Endothelial cell of umbilical vein (primary cell): Measurements from ENCODE around the gene PRAC2. TPM values are rescaled to one million over a fixed set of nuclear protein-coding genes. Genes with fewer than 3 reads are reported as not detected.

Experiments used
- BruUV-seq: library from RNA; stranded (reverse); fragments of 400-500 nt; replicated peaks from 2 replicates; lab custom pipeline; 2021; lab: Mats Ljungman, UMichigan
- CTCF ChIA-PET: fragments of 300-600, 350-600 bp; sonication (Branson Sonifier 250); formaldehyde crosslinking; loops from one replicate; lab custom pipeline; 2021; ENCODE audit warnings: antibody characterized with exemption, inconsistent platforms; lab: Charles Lee
- POLR2A ChIA-PET: fragments of 300-600, 350-600 bp; sonication (Branson Sonifier 250); formaldehyde crosslinking; loops from one replicate; lab custom pipeline; 2021; ENCODE audit warnings: antibody characterized with exemption, inconsistent platforms; lab: Charles Lee
- DNase-seq: peaks from one replicate; pipeline ENCODE4 v3.0.0-alpha.2; 2011; ENCODE audit warnings: low read depth, low spot score
- FAIRE-seq: peaks from 2 replicates; lab custom pipeline; 2011; peaks lifted over from hg19 to GRCh38; lab: Jason Lieb, UNC
- H2AFZ ChIP-seq: 2 replicates; pipeline ENCODE4 v1.6.0; 2012; ENCODE audit warnings: low read depth, low read length, control low read depth, inconsistent platforms
- H3K27ac ChIP-seq: 2 replicates; pipeline ENCODE4 v1.5.1; 2011; ENCODE audit warnings: low read depth, mild to moderate bottlenecking, control low read depth, low read length, moderate library complexity; ENCODE audit not compliant: insufficient read depth
- H3K27me3 ChIP-seq, 2 experiments: 2 replicates each; pipeline versions ENCODE4 v1.6.0 to v1.6.1; 2011; ENCODE audit warnings: low read length in 2 of 2, mixed read lengths in 1 of 2; ENCODE audit not compliant: control insufficient read depth in 2 of 2, insufficient read depth in 2 of 2
- H3K36me3 ChIP-seq, 2 experiments: 2 replicates in 1 of 2; 3 replicates in 1 of 2; pipeline ENCODE4 v1.5.1; 2011; ENCODE audit warnings: low read length in 2 of 2, mild to moderate bottlenecking in 1 of 2, moderate library complexity in 1 of 2; ENCODE audit not compliant: control insufficient read depth in 2 of 2, insufficient read depth in 2 of 2; ENCODE audit errors: extremely low read depth in 1 of 2
- H3K4me1 ChIP-seq: 3 replicates; pipeline ENCODE4 v1.5.1; 2011; ENCODE audit warnings: mild to moderate bottlenecking, low read length; ENCODE audit not compliant: control insufficient read depth, insufficient read depth; ENCODE audit errors: extremely low read depth
- H3K4me2 ChIP-seq: 2 replicates; pipeline ENCODE4 v1.6.1; 2011; ENCODE audit warnings: low read length, control low read depth, mixed read lengths; ENCODE audit not compliant: insufficient read depth
- H3K4me3 ChIP-seq, 3 experiments: fragments of 200-600 bp in 1 of 3; sonication (generic), shearing (Covaris generic) in 1 of 3; replicated peaks in 1 of 3; 2 replicates each; pipeline ENCODE4 v1.5.1; 2011 to 2016; ENCODE audit warnings: control low read depth in 3 of 3, low read length in 3 of 3, mild to moderate bottlenecking in 2 of 3, inconsistent platforms in 1 of 3, low read depth in 1 of 3, moderate library complexity in 1 of 3; ENCODE audit not compliant: insufficient read depth in 1 of 3
- H3K79me2 ChIP-seq: 2 replicates; pipeline ENCODE4 v1.6.0; 2012; ENCODE audit warnings: low read length, inconsistent platforms; ENCODE audit not compliant: control insufficient read depth, insufficient read depth
- H3K9ac ChIP-seq: replicated peaks from 2 replicates; pipeline ENCODE3; 2011; ENCODE audit warnings: low read length, control low read depth; ENCODE audit not compliant: insufficient read depth; ENCODE audit errors: extremely low read depth
- H3K9me1 ChIP-seq: replicated peaks from 3 replicates; pipeline ENCODE4 v1.6.0; 2011; ENCODE audit warnings: mild to moderate bottlenecking, low read length; ENCODE audit not compliant: control insufficient read depth, insufficient read depth; ENCODE audit errors: extremely low read depth
- H3K9me3 ChIP-seq: replicated peaks from 2 replicates; pipeline ENCODE4 v1.5.1; 2012; ENCODE audit warnings: low read length, inconsistent platforms; ENCODE audit not compliant: control insufficient read depth, insufficient read depth
- H4K20me1 ChIP-seq: replicated peaks from 2 replicates; pipeline ENCODE3; 2011; ENCODE audit warnings: mild to moderate bottlenecking, low read length; ENCODE audit not compliant: control insufficient read depth, insufficient read depth; ENCODE audit errors: extremely low read depth
- CTCF ChIP-seq, 2 donors: IDR thresholded peaks; 1 replicate in 1 of 2; 2 replicates in 1 of 2; pipeline ENCODE4 v1.5.1; 2011; ENCODE audit warnings: low read length in 2 of 2, mild to moderate bottlenecking in 2 of 2, moderate library complexity in 2 of 2, control low read depth in 1 of 2, inconsistent platforms in 1 of 2, low read depth in 1 of 2; ENCODE audit not compliant: insufficient read depth in 1 of 2; ENCODE audit errors: extremely low read depth in 1 of 2
- EZH2 ChIP-seq: IDR thresholded peaks from 2 replicates; pipeline ENCODE4 v1.6.1; 2012; ENCODE audit warnings: borderline replicate concordance, low read depth, mild to moderate bottlenecking, moderate library complexity, low read length, inconsistent platforms; ENCODE audit not compliant: severe bottlenecking
- FOS ChIP-seq: IDR thresholded peaks from 2 replicates; pipeline ENCODE4 v1.6.1; 2011; ENCODE audit warnings: mild to moderate bottlenecking, low read length, moderate library complexity, borderline replicate concordance; ENCODE audit not compliant: insufficient read depth
- MAX ChIP-seq: IDR thresholded peaks from 2 replicates; pipeline ENCODE4 v1.6.1; 2011; ENCODE audit not compliant: insufficient read depth, insufficient read length
- MYC ChIP-seq: IDR thresholded peaks from one replicate; pipeline ENCODE4 v1.6.1; 2011; ENCODE audit warnings: mild to moderate bottlenecking, low read depth, low read length
- POLR2A ChIP-seq: IDR thresholded peaks from 2 replicates; pipeline ENCODE4 v1.6.1; 2012; ENCODE audit warnings: low read depth, mild to moderate bottlenecking, control low read depth, low read length
- POLR2AphosphoS5 ChIP-seq: IDR thresholded peaks from 2 replicates; pipeline ENCODE4 v1.6.1; 2012; ENCODE audit warnings: low read depth, mild to moderate bottlenecking, control low read depth, low read length, moderate library complexity; ENCODE audit not compliant: insufficient read depth
- dilution Hi-C: fragments of 300-500 bp; cut with MboI; formaldehyde crosslinking; loops from one replicate; pipeline ENCODE4 v1.15.0; 2019; ENCODE audit warnings: low sequenced_read_pairs; ENCODE audit not compliant: extremely low pct_ligation_motif_present
- intact Hi-C: fragments of 100-400 bp; cut with micrococcal nuclease; formaldehyde crosslinking; loops from one replicate; pipeline ENCODE4 v1.10.0; 2022
- polyA plus RNA-seq, 4 experiments: library from polyadenylated mRNA; depleted of rRNA in 3 of 4; stranded (reverse) in 3 of 4; unstranded in 1 of 4; fragments of >200 nt; gene quantifications; 2 replicates each; pipeline versions ENCODE4 v1.2.1 to v1.2.3, GENCODE V29; 2011 to 2012; ENCODE audit warnings: missing spikeins in 1 of 4
- total RNA-seq: library from RNA; stranded (reverse); gene quantifications from 2 replicates; pipeline ENCODE4 v1.2.3, GENCODE V29; 2021

The PRAC2 gene
- total and polyA plus RNA-seq, 2 donors (not counting 3 experiments of a cell fraction or from before 2014, with no cell fraction given) = not detected

- peaks cover 84 to 97% of the 10 kb centered on the region in 2 experiments for H3K27me3 ChIP-seq
- FAIRE-seq (no peak), DNase-seq (no peak)
- TF ChIP-seq MAX (no peak), EZH2 (peak; percentile 29), MYC (no peak), POLR2AphosphoS5 (no peak), FOS (no peak), CTCF (IDR thresholded peaks at IDR 0.05; ENCODE audit: extremely low read depth in 1 of 2, insufficient read depth in 1 of 2, low read depth in 1 of 2, low read length in 2 of 2) (no peak), POLR2A (no peak)
- dilution Hi-C loops = no loop called here
- ChIA-PET POLR2A (interaction anchor here (0.6 kb wide), 1 partner anchor 173 kb away, joined by 7 read pairs; no protein-coding TSS in a partner anchor), CTCF (interaction anchor here (1.2 to 3.1 kb wide), 7 partner anchors 14 to 158 kb away, joined by 3 to 13 read pairs (median 7); no protein-coding TSS in a partner anchor)
- no peaks in the 10 kb centered on the region for H3K36me3 ChIP-seq
- no peak overlapping the region for H3K27ac ChIP-seq
- intact Hi-C loops = no loop called here
- no peaks in the 10 kb centered on the region for H3K9me1 ChIP-seq
- H3K9me3 ChIP-seq = no peaks in the 10 kb centered on the region
- no peak overlapping the region for H3K4me2 ChIP-seq
- H4K20me1 ChIP-seq = no peaks in the 10 kb centered on the region
- no TSS peak for BruUV-seq
- H3K79me2 ChIP-seq = no peaks in the 10 kb centered on the region
- H3K9ac ChIP-seq = no peak overlapping the region
- peaks cover 8% of the 10 kb centered on the region for H3K4me1 ChIP-seq
- H3K4me3 ChIP-seq = no peak overlapping the region
- H2AFZ ChIP-seq = no peak overlapping the region
These were observed 2.5 kb upstream of the PRAC2 start for GRCh38 chr17:48720266-48721008.
